GM12878 (cell line): ENCODE data around the gene MACROD2. TPM values are rescaled to one million over a fixed set of nuclear protein-coding genes. Genes with fewer than 3 reads are reported as not detected.

Source experiments
- ATAC-seq: fragments of 200-7000 bp; cut with Tn5 transposase; 3 replicates; pipeline ENCODE4 v1.9.1; 2020; ENCODE audit warnings: mild to moderate bottlenecking, moderate library complexity
- BruUV-seq: library from RNA; stranded (reverse); fragments of 400-500 nt; replicated peaks from 2 replicates; lab custom pipeline; 2021; lab: Mats Ljungman, UMichigan
- CTCF ChIA-PET: fragments of 300-600 bp; sonication (Branson Sonifier 250); formaldehyde crosslinking; extraction: SDS; loops from one replicate; lab custom pipeline; 2021; ENCODE audit warnings: inconsistent platforms; lab: Yijun Ruan, JAX
- POLR2A ChIA-PET: fragments of 350-600 bp; formaldehyde crosslinking; extraction: SDS; loops from one replicate; lab custom pipeline; 2021; ENCODE audit warnings: inconsistent platforms; lab: Charles Lee
- RAD21 ChIA-PET: fragments of 300-600 bp; sonication (Branson Sonifier 250); formaldehyde crosslinking; loops from one replicate; lab custom pipeline; 2023; ENCODE audit warnings: antibody characterized with exemption; ENCODE audit not compliant: unreplicated experiment; lab: Charles Lee
- SMC1A ChIA-PET: fragments of 300-600 bp; sonication (Branson Sonifier 250); formaldehyde crosslinking; loops from one replicate; lab custom pipeline; 2023; ENCODE audit not compliant: unreplicated experiment, uncharacterized antibody; lab: Charles Lee
- DNase-seq: peaks from one replicate; pipeline ENCODE4 v3.0.0-alpha.2; 2011; ENCODE audit warnings: low read depth, low spot score
- FAIRE-seq: peaks from 3 replicates; lab custom pipeline; 2011; peaks lifted over from hg19 to GRCh38; lab: Jason Lieb, UNC
- H2AFZ ChIP-seq: 2 replicates; pipeline ENCODE4 v1.6.0; 2011; ENCODE audit warnings: low read depth, low read length, control low read depth; ENCODE audit not compliant: control insufficient read depth
- H3K27ac ChIP-seq: 2 replicates; pipeline ENCODE4 v1.5.1; 2011; ENCODE audit warnings: control low read depth; ENCODE audit not compliant: control insufficient read depth, insufficient read depth
- H3K27me3 ChIP-seq, 2 experiments: replicated peaks in 1 of 2; 2 replicates each; pipeline versions ENCODE4 v1.6.0 to v1.6.1; 2011; ENCODE audit warnings: low read length in 1 of 2; ENCODE audit not compliant: control insufficient read depth in 2 of 2, insufficient read depth in 2 of 2
- H3K36me3 ChIP-seq, 2 experiments: 2 replicates each; pipeline ENCODE4 v1.5.1; 2011; ENCODE audit warnings: low read length in 1 of 2; ENCODE audit not compliant: control insufficient read depth in 2 of 2, insufficient read depth in 2 of 2
- H3K4me1 ChIP-seq: 2 replicates; pipeline ENCODE4 v1.6.1; 2011; ENCODE audit warnings: mild to moderate bottlenecking, low read length, moderate library complexity, mixed read lengths; ENCODE audit not compliant: control insufficient read depth, insufficient read depth
- H3K4me2 ChIP-seq: 2 replicates; pipeline ENCODE4 v1.6.0; 2011; ENCODE audit warnings: control low read depth; ENCODE audit not compliant: control insufficient read depth, insufficient read depth
- H3K4me3 ChIP-seq: fragments of 200-600 bp; sonication (generic); 2 replicates; pipeline ENCODE4 v1.5.1; 2016
- H3K79me2 ChIP-seq: 2 replicates; pipeline ENCODE4 v1.6.0; 2011; ENCODE audit warnings: low read length; ENCODE audit not compliant: control insufficient read depth, insufficient read depth
- H3K9ac ChIP-seq: 2 replicates; pipeline ENCODE4 v1.8.0; 2011; ENCODE audit warnings: low read length, control low read depth, mixed read lengths; ENCODE audit not compliant: control insufficient read depth, insufficient read depth
- H3K9me3 ChIP-seq: replicated peaks from 3 replicates; pipeline ENCODE4 v1.5.1; 2011; ENCODE audit warnings: mild to moderate bottlenecking, low read length; ENCODE audit not compliant: control insufficient read depth, insufficient read depth
- H4K20me1 ChIP-seq: 2 replicates; pipeline ENCODE4 v1.6.0; 2011; ENCODE audit not compliant: control insufficient read depth, insufficient read depth
- BHLHE40 ChIP-seq, 2 experiments: fragments of 450-650 bp in 1 of 2; IDR thresholded peaks; 2 replicates each; pipeline ENCODE4 v1.6.1; 2011 to 2017; ENCODE audit warnings: low read depth in 2 of 2, borderline replicate concordance in 1 of 2, improper control_type of control experiment in 1 of 2, low read length in 1 of 2, mild to moderate bottlenecking in 1 of 2
- CHD4 ChIP-seq: fragments of 200-600 bp; sonication (generic); IDR thresholded peaks from 2 replicates; pipeline ENCODE4 v1.6.1; 2016; ENCODE audit warnings: mild to moderate bottlenecking
- GATAD2B ChIP-seq: fragments of 450-650 bp; conservative IDR thresholded peaks from 2 replicates; pipeline ENCODE4 v1.6.1; 2017; ENCODE audit warnings: low read depth, mild to moderate bottlenecking, moderate library complexity
- PAX5 ChIP-seq: IDR thresholded peaks from 2 replicates; pipeline ENCODE4 v1.6.1; 2011; ENCODE audit warnings: low read depth, low read length, borderline replicate concordance
- PML ChIP-seq: IDR thresholded peaks from 2 replicates; pipeline ENCODE4 v1.6.1; 2012; ENCODE audit warnings: low read length, inconsistent platforms
- SMAD5 ChIP-seq: IDR thresholded peaks from 2 replicates; pipeline ENCODE4 v1.6.1; 2016; ENCODE audit warnings: antibody characterized with exemption, low read depth
- YBX1 ChIP-seq: fragments of 450-650 bp; IDR thresholded peaks from 2 replicates; pipeline ENCODE4 v1.6.1; 2016; ENCODE audit warnings: antibody characterized with exemption
- WGBS: methylation state at CpG from one replicate; pipeline ENCODE4 v1.1.6; 2016; ENCODE audit warnings: low lambda C conversion rate; ENCODE audit not compliant: insufficient replicate concordance, insufficient coverage; ENCODE audit errors: missing lambda C conversion rate; 5-methylcytosine and 5-hydroxymethylcytosine counted together
- in situ Hi-C: fragments of 300-500 bp; cut with MboI; formaldehyde crosslinking; loops from 9 replicates; pipeline ENCODE4 v1.14.3; 2018; ENCODE audit warnings: mixed read lengths
- intact Hi-C: fragments of 100-400 bp; cut with micrococcal nuclease; formaldehyde crosslinking; loops from one replicate; pipeline ENCODE4 v1.14.2; 2022; ENCODE audit not compliant: unreplicated experiment
- polyA plus RNA-seq, 11 experiments: library from polyadenylated mRNA; depleted of rRNA in 4 of 11; unstranded in 6 of 11; stranded (reverse) in 5 of 11; fragments of >200 nt; fragmentation: Nextera tagmentation in 4 of 11; fragmentation: Illumina TruSeq in 1 of 11; extraction: Ambion mirVana in 4 of 11; extraction: Trizol in 1 of 11; gene quantifications; 1 replicate in 1 of 11; 2 replicates in 10 of 11; pipeline versions ENCODE4 v1.2.1 to v1.2.3, GENCODE V29; 2011 to 2016; ENCODE audit warnings: inconsistent platforms in 2 of 11, missing spikeins in 2 of 11, low read depth in 1 of 11
- total RNA-seq, 4 experiments: library from RNA; depleted of rRNA in 3 of 4; stranded (reverse); fragments of >200 nt in 3 of 4; fragmentation: Illumina TruSeq in 1 of 4; extraction: Trizol in 1 of 4; gene quantifications; 2 replicates each; pipeline versions ENCODE4 v1.2.1 to v1.2.3, GENCODE V29; 2013 to 2021
- TF ChIP-seq, protein P1 (sequence below), 3 experiments: IDR thresholded peaks in 2 of 3; conservative IDR thresholded peaks in 1 of 3; 2 replicates each; pipeline ENCODE4 v1.5.1; 2011; ENCODE audit warnings: low read depth in 3 of 3, low read length in 3 of 3, mild to moderate bottlenecking in 3 of 3, control low read depth in 2 of 3, moderate library complexity in 2 of 3, inconsistent platforms in 1 of 3, mixed read lengths in 1 of 3; ENCODE audit not compliant: control insufficient read depth in 2 of 3, insufficient read depth in 1 of 3; ENCODE audit errors: extremely low read depth in 1 of 3
- TF ChIP-seq, protein P2 (sequence below): fragments of 450-650 bp; formaldehyde crosslinking; IDR thresholded peaks from 2 replicates; pipeline ENCODE4 v1.4.0; 2022; ENCODE audit warnings: mild to moderate bottlenecking, moderate library complexity
- TF ChIP-seq, protein P3 (sequence below): fragments of 450-650 bp; IDR thresholded peaks from 2 replicates; pipeline ENCODE4 v1.6.1; 2017; ENCODE audit warnings: mild to moderate bottlenecking, low read depth, inconsistent platforms; ENCODE audit not compliant: poor library complexity, severe bottlenecking
- TF ChIP-seq, protein P4 (sequence below): fragments of 450-650 bp; formaldehyde crosslinking; IDR thresholded peaks from 2 replicates; pipeline ENCODE4 v1.5.0; 2022; ENCODE audit warnings: mild to moderate bottlenecking, missing genetic modification characterization
- TF ChIP-seq, protein P5 (sequence below): fragments of 450-650 bp; IDR thresholded peaks from 2 replicates; pipeline ENCODE4 v1.6.1; 2017; ENCODE audit warnings: low read depth, mild to moderate bottlenecking, moderate library complexity

Gene MACROD2
- total and polyA plus RNA-seq, 10 of the 15 experiments (the other 5 are each of a cell fraction or from before 2014, with no cell fraction given): 1.1 to 21.5 (median 2.2) TPM

DNA sequence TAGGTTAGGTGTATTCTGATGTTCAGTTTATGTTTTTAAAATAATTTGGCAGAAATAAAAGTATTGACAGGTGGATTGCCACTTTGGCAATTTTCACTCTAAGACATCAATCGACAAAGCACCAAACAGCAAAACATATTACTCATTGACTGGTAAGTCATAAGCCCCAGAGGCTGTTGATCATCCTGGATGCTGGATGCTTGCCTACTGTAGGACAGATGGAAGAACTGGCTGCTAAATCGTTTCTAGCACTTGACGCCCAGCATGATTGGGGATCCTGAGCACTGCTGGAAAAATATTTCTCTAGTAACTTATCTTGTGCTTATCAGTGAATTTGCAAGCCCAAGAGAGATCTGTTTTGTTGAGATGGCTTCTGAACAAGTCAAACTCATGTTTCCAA, 1343.9 kb downstream of the MACROD2 start:
- Histone ChIP-seq H3K9me3 (no peaks in the 10 kb centered on the region), H3K9ac (no peak overlapping the region), H3K4me1 (no peaks in the 10 kb centered on the region), H2AFZ (no peak overlapping the region), H3K79me2 (no peaks in the 10 kb centered on the region), H3K27ac (no peak overlapping the region), H4K20me1 (no peaks in the 10 kb centered on the region), H3K27me3 (no peaks in the 10 kb centered on the region), H3K4me3 (no peak overlapping the region), H3K36me3 (no peaks in the 10 kb centered on the region), H3K4me2 (no peak overlapping the region)
- ChIA-PET SMC1A (no interaction called here), CTCF (no interaction called here), POLR2A (no interaction called here), RAD21 (no interaction called here)
- ATAC-seq: no peak
- no peak for DNase-seq
- in situ Hi-C loops: no loop called here
- intact Hi-C loops: no loop called here
- BruUV-seq: no TSS peak
- 92% methylated on average over 3 of the region's 3 CpGs for WGBS
- no peak for FAIRE-seq
- TF ChIP-seq CHD4 (no peak), GATAD2B (no peak), PML (no peak), SMAD5 (no peak), YBX1 (no peak), BHLHE40 (IDR thresholded peaks at IDR 0.05; ENCODE audit: borderline replicate concordance in 1 of 2, low read depth in 2 of 2, low read length in 1 of 2) (no peak), PAX5 (no peak)
- TF ChIP-seq, protein P1, sequence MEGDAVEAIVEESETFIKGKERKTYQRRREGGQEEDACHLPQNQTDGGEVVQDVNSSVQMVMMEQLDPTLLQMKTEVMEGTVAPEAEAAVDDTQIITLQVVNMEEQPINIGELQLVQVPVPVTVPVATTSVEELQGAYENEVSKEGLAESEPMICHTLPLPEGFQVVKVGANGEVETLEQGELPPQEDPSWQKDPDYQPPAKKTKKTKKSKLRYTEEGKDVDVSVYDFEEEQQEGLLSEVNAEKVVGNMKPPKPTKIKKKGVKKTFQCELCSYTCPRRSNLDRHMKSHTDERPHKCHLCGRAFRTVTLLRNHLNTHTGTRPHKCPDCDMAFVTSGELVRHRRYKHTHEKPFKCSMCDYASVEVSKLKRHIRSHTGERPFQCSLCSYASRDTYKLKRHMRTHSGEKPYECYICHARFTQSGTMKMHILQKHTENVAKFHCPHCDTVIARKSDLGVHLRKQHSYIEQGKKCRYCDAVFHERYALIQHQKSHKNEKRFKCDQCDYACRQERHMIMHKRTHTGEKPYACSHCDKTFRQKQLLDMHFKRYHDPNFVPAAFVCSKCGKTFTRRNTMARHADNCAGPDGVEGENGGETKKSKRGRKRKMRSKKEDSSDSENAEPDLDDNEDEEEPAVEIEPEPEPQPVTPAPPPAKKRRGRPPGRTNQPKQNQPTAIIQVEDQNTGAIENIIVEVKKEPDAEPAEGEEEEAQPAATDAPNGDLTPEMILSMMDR (IDR thresholded peaks at IDR 0.05 in 2 of 3, conservative IDR thresholded peaks at IDR 0.05 in 1 of 3; ENCODE audit: control insufficient read depth in 2 of 3, extremely low read depth in 1 of 3, insufficient read depth in 1 of 3, low read depth in 3 of 3, low read length in 3 of 3): no peak
- TF ChIP-seq, protein P2, sequence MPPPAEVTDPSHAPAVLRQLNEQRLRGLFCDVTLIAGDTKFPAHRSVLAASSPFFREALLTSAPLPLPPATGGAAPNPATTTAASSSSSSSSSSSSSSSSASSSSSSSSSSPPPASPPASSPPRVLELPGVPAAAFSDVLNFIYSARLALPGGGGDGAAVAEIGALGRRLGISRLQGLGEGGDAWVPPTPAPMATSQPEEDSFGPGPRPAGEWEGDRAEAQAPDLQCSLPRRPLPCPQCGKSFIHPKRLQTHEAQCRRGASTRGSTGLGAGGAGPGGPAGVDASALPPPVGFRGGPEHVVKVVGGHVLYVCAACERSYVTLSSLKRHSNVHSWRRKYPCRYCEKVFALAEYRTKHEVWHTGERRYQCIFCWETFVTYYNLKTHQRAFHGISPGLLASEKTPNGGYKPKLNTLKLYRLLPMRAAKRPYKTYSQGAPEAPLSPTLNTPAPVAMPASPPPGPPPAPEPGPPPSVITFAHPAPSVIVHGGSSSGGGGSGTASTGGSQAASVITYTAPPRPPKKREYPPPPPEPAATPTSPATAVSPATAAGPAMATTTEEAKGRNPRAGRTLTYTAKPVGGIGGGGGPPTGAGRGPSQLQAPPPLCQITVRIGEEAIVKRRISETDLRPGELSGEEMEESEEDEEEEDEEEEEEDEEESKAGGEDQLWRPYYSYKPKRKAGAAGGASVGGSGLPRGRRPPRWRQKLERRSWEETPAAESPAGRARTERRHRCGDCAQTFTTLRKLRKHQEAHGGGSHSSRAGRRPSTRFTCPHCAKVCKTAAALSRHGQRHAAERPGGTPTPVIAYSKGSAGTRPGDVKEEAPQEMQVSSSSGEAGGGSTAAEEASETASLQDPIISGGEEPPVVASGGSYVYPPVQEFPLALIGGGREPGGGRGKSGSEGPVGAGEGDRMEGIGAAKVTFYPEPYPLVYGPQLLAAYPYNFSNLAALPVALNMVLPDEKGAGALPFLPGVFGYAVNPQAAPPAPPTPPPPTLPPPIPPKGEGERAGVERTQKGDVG (CRISPR knock-in tag): no peak
- TF ChIP-seq, protein P3, sequence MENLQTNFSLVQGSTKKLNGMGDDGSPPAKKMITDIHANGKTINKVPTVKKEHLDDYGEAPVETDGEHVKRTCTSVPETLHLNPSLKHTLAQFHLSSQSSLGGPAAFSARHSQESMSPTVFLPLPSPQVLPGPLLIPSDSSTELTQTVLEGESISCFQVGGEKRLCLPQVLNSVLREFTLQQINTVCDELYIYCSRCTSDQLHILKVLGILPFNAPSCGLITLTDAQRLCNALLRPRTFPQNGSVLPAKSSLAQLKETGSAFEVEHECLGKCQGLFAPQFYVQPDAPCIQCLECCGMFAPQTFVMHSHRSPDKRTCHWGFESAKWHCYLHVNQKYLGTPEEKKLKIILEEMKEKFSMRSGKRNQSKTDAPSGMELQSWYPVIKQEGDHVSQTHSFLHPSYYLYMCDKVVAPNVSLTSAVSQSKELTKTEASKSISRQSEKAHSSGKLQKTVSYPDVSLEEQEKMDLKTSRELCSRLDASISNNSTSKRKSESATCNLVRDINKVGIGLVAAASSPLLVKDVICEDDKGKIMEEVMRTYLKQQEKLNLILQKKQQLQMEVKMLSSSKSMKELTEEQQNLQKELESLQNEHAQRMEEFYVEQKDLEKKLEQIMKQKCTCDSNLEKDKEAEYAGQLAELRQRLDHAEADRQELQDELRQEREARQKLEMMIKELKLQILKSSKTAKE: no peak
- TF ChIP-seq, protein P4, sequence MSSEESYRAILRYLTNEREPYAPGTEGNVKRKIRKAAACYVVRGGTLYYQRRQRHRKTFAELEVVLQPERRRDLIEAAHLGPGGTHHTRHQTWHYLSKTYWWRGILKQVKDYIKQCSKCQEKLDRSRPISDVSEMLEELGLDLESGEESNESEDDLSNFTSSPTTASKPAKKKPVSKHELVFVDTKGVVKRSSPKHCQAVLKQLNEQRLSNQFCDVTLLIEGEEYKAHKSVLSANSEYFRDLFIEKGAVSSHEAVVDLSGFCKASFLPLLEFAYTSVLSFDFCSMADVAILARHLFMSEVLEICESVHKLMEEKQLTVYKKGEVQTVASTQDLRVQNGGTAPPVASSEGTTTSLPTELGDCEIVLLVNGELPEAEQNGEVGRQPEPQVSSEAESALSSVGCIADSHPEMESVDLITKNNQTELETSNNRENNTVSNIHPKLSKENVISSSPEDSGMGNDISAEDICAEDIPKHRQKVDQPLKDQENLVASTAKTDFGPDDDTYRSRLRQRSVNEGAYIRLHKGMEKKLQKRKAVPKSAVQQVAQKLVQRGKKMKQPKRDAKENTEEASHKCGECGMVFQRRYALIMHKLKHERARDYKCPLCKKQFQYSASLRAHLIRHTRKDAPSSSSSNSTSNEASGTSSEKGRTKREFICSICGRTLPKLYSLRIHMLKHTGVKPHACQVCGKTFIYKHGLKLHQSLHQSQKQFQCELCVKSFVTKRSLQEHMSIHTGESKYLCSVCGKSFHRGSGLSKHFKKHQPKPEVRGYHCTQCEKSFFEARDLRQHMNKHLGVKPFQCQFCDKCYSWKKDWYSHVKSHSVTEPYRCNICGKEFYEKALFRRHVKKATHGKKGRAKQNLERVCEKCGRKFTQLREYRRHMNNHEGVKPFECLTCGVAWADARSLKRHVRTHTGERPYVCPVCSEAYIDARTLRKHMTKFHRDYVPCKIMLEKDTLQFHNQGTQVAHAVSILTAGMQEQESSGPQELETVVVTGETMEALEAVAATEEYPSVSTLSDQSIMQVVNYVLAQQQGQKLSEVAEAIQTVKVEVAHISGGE: no peak
- TF ChIP-seq, protein P5, sequence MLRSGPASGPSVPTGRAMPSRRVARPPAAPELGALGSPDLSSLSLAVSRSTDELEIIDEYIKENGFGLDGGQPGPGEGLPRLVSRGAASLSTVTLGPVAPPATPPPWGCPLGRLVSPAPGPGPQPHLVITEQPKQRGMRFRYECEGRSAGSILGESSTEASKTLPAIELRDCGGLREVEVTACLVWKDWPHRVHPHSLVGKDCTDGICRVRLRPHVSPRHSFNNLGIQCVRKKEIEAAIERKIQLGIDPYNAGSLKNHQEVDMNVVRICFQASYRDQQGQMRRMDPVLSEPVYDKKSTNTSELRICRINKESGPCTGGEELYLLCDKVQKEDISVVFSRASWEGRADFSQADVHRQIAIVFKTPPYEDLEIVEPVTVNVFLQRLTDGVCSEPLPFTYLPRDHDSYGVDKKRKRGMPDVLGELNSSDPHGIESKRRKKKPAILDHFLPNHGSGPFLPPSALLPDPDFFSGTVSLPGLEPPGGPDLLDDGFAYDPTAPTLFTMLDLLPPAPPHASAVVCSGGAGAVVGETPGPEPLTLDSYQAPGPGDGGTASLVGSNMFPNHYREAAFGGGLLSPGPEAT: no peak
